Peyer's patch (tissue), 4 donors: ENCODE data around the gene ZMYM1.

Experiments used
- POLR2A ChIP-seq, 2 donors: fragments of 450-650 bp; IDR thresholded peaks; one replicate each; pipeline ENCODE4 v1.5.1; 2017; ENCODE audit warnings: antibody characterized with exemption in 2 of 2, mild to moderate bottlenecking in 2 of 2, moderate library complexity in 2 of 2
- TF ChIP-seq, protein P1 (sequence below), 6 experiments: fragments of 450-650 bp in 4 of 6; fragments of 200-600 bp in 2 of 6; sonication (generic) in 1 of 6; IDR thresholded peaks; one replicate each; pipeline ENCODE4 v1.5.1; 2017 to 2019; ENCODE audit warnings: antibody characterized with exemption in 6 of 6, mild to moderate bottlenecking in 3 of 6, moderate library complexity in 1 of 6

DNA sequence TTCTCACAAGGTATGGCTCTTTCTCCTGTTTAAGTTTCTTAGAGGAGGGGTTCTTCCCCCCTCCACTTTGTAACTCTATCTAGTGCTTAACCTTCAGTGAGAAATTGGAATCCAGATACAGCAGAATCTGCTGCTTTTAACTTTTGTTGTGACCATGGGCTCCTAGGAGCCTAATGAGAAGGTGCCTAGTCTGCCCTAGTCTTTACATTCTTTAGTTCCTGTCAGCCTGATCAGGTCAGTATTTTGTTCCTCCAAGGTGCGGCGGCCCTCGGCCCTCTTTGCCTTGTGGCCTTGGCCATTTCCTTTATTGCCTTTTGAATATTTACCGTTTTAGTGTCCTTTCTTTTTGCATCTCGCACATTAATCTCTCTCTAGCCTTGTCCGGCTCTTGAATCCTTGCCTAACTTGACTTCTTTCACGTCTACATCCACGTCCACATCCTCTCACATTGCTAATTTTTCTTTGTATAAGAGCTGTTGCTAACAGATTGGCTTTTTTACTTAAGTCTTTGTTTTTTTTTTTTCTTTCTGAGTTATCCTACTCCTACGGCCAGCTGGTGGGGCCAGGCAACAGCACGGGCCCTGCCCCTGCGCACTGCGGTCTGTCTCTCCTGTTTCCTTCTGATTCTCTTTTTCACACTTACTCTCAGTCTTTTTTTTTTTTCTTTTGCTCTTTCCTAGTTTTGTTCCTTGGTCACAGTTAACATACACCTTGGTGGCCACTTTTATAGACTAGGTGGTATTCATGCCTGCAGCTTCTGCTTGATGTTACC lies 64.7 kb downstream of the ZMYM1 start:
- TF ChIP-seq, protein P1, sequence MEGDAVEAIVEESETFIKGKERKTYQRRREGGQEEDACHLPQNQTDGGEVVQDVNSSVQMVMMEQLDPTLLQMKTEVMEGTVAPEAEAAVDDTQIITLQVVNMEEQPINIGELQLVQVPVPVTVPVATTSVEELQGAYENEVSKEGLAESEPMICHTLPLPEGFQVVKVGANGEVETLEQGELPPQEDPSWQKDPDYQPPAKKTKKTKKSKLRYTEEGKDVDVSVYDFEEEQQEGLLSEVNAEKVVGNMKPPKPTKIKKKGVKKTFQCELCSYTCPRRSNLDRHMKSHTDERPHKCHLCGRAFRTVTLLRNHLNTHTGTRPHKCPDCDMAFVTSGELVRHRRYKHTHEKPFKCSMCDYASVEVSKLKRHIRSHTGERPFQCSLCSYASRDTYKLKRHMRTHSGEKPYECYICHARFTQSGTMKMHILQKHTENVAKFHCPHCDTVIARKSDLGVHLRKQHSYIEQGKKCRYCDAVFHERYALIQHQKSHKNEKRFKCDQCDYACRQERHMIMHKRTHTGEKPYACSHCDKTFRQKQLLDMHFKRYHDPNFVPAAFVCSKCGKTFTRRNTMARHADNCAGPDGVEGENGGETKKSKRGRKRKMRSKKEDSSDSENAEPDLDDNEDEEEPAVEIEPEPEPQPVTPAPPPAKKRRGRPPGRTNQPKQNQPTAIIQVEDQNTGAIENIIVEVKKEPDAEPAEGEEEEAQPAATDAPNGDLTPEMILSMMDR (IDR thresholded peaks at IDR 0.05), result no peak
- no peak for TF ChIP-seq POLR2A (IDR thresholded peaks at IDR 0.05)
